Panc1 (cell line): ENCODE results near the gene NECTIN1. TPM values are rescaled to one million over a fixed set of nuclear protein-coding genes. Genes with fewer than 3 reads are reported as not detected.

ENCODE experiments used
- ATAC-seq: fragments of 200-7000 bp; cut with Tn5 transposase; 2 replicates; pipeline ENCODE4 v1.9.1; 2020; ENCODE audit warnings: mild to moderate bottlenecking, moderate library complexity
- BruUV-seq: library from RNA; stranded (reverse); fragments of 400-500 nt; replicated peaks from 2 replicates; lab custom pipeline; 2021; lab: Mats Ljungman, UMichigan
- CTCF ChIA-PET: fragments of 300-600 bp; sonication (Branson Sonifier 250); formaldehyde crosslinking; loops from one replicate; lab custom pipeline; 2022; ENCODE audit warnings: antibody characterized with exemption; lab: Charles Lee
- POLR2A ChIA-PET: fragments of 300-600 bp; sonication (Branson Sonifier 250); formaldehyde crosslinking; loops from one replicate; lab custom pipeline; 2022; ENCODE audit warnings: antibody characterized with exemption; lab: Charles Lee
- DNase-seq: peaks from one replicate; pipeline ENCODE4 v3.0.0-alpha.2; 2010; ENCODE audit warnings: low read depth, low spot score
- H3K27ac ChIP-seq: 2 replicates; pipeline ENCODE4 v1.5.1; 2011; ENCODE audit warnings: mild to moderate bottlenecking, low read length, inconsistent platforms
- H3K27me3 ChIP-seq: fragments of 200-500 bp; sonication (Bioruptor generic); 2 replicates; pipeline ENCODE4 v1.6.0; 2014; ENCODE audit warnings: low read length, inconsistent platforms; ENCODE audit not compliant: control insufficient read depth, insufficient read depth
- H3K36me3 ChIP-seq: fragments of 200-500 bp; sonication (Bioruptor generic); 2 replicates; pipeline ENCODE4 v1.5.1; 2014; ENCODE audit warnings: inconsistent platforms, mild to moderate bottlenecking, low read length, moderate library complexity; ENCODE audit not compliant: control insufficient read depth, insufficient read depth
- H3K4me1 ChIP-seq: 2 replicates; pipeline ENCODE4 v1.5.1; 2011; ENCODE audit warnings: inconsistent platforms, mild to moderate bottlenecking, low read length, moderate library complexity; ENCODE audit not compliant: control insufficient read depth, insufficient read depth
- H3K4me3 ChIP-seq, 2 experiments: 2 replicates each; pipeline ENCODE4 v1.5.1; 2011 to 2012; ENCODE audit warnings: low read depth in 2 of 2, low read length in 2 of 2, mild to moderate bottlenecking in 2 of 2, inconsistent platforms in 1 of 2, moderate library complexity in 1 of 2
- H3K9me3 ChIP-seq: fragments of 200-500 bp; sonication (Bioruptor generic); 2 replicates; pipeline ENCODE4 v1.5.1; 2014; ENCODE audit warnings: low read depth, mild to moderate bottlenecking, inconsistent platforms, low read length, moderate library complexity; ENCODE audit not compliant: control insufficient read depth, insufficient read depth
- CTCF ChIP-seq: fragments of 450-650 bp; IDR thresholded peaks from 2 replicates; pipeline ENCODE4 v1.5.1; 2017; ENCODE audit warnings: mild to moderate bottlenecking
- POLR2AphosphoS5 ChIP-seq: IDR thresholded peaks from 2 replicates; pipeline ENCODE4 v1.6.1; 2012; ENCODE audit warnings: mild to moderate bottlenecking, low read depth, low read length, moderate library complexity
- SIN3A ChIP-seq: IDR thresholded peaks from 2 replicates; pipeline ENCODE4 v1.6.1; 2012; ENCODE audit warnings: low read depth, mild to moderate bottlenecking, low read length, moderate library complexity, borderline replicate concordance; ENCODE audit not compliant: insufficient read depth
- TCF7L2 ChIP-seq: IDR thresholded peaks from 2 replicates; pipeline ENCODE4 v1.6.1; 2011; ENCODE audit warnings: mild to moderate bottlenecking, low read depth, low read length, inconsistent platforms
- in situ Hi-C: cut with HindIII; loops from 2 replicates; pipeline ENCODE4 v1.10.0; 2016; ENCODE audit warnings: low sequenced_read_pairs, low pct_unique_long_range_greater_than_20kb
- intact Hi-C: fragments of 100-400 bp; cut with micrococcal nuclease; formaldehyde crosslinking; loops from one replicate; pipeline ENCODE4 v1.10.0; 2022; ENCODE audit not compliant: unreplicated experiment
- total RNA-seq: library from RNA; stranded (reverse); gene quantifications from one replicate; pipeline ENCODE4 v1.2.1, GENCODE V29; 2021; ENCODE audit not compliant: unreplicated experiment
- TF ChIP-seq, protein P1 (sequence below), 2 experiments: IDR thresholded peaks; 2 replicates each; pipeline ENCODE4 v1.6.1; 2011 to 2012; ENCODE audit warnings: low read depth in 2 of 2, control low read depth in 1 of 2, low read length in 1 of 2, mild to moderate bottlenecking in 1 of 2, moderate library complexity in 1 of 2; ENCODE audit not compliant: insufficient read depth in 1 of 2

The NECTIN1 gene
- total RNA-seq, 1 experiment from 2014 or later: 14.6 TPM

DNA sequence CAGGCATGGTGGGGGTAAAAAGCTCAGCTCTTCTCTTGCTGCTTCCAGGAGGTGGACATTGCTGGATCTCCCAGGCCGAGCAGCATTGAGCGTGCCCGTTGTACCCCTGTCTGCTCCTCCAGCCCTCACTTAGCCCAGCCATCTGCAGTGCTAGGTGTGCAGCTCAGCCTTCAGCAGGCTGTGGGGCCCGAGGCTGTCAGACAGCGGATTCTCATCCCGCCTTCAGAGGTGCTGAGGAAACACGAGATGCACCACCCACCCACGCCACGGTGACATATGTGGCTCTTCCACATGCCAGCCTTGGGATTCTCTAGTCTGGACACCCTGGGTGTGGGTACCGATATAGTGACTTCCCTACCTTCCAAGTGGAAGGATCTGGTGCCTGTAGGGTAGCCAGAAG lies 48.9 kb upstream of the NECTIN1 start:
- BruUV-seq: no TSS peak
- TF ChIP-seq TCF7L2: no peak
- Histone ChIP-seq H3K27ac (no peak overlapping the region), H3K9me3 (no peaks in the 10 kb centered on the region), H3K36me3 (no peaks in the 10 kb centered on the region), H3K4me3 (no peak overlapping the region), H3K27me3 (peaks cover 11% of the 10 kb centered on the region; the same call in 1 of the 2 replicates), H3K4me1 (no peaks in the 10 kb centered on the region)
- DNase-seq (no peak), ATAC-seq (no peak)
- ChIA-PET POLR2A (no interaction called here), CTCF (no interaction called here)
- in situ Hi-C loops: no loop called here
- intact Hi-C loops: no loop called here

DNA sequence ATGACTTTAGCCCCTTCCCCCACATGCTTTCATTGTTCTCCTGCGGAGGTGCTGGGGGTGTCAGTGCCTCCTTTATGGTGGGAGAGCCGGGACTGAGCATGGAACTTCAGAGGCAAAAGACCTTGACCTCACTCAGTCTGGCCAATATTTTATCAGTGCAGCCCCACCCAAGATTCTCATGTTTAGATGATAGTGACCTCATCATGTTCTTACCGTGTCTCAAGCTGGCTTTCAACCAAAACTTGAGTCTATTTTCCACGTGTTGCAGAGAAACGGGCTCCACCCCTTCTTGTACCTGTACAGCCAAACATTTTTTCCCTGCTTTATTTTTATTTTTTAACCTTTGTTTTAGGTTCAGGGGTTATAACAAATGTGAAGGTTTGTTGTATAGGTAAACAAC lies 47.7 kb upstream of the NECTIN1 start:
- H3K27ac ChIP-seq: no peak overlapping the region
- TF ChIP-seq CTCF: no peak
- TF ChIP-seq TCF7L2: no peak
- no peak for TF ChIP-seq SIN3A
- in situ Hi-C loops: no loop called here
- no TSS peak for BruUV-seq
- ATAC-seq (no peak), DNase-seq (no peak)
- ChIA-PET CTCF (interaction anchor here (0.6 kb wide), 1 partner anchor 44 kb away, joined by 3 read pairs; no protein-coding TSS in a partner anchor), POLR2A (no interaction called here)
- H3K36me3 ChIP-seq: no peaks in the 10 kb centered on the region
- intact Hi-C loops: no loop called here
- no peaks in the 10 kb centered on the region for H3K4me1 ChIP-seq
- no peaks in the 10 kb centered on the region for H3K9me3 ChIP-seq
- H3K4me3 ChIP-seq: no peak overlapping the region
- H3K27me3 ChIP-seq: peaks cover 11% of the 10 kb centered on the region; the same call in 1 of the 2 replicates

DNA sequence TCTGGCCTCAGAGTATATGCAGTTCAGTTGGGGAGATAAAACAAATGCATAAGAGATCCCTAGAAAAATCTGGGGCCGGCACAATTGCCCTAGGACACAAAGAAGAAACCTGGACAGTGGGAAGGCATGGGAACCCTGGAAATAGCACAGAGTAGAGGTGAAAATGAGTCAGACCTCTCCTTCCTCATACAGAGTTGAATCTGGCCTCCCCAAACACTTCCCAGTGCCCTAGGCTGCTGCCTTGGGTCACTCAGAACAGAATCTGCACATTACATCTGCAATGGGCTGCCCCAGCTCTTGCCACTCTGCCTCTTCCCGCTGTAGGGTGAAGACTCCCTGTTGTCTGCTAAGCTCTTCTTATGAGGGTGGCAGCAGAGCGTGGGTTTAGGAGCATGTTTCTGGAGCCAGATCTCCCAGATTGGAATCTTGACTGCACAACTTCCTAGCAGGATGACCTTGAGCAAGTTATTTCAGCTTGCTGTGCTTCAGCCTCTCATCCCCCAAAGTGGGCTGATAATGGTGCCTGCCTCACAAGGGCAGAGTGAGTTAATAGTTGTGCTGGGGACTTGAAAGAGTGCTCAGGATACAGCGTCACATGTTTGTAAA lies 47.1 kb upstream of the NECTIN1 start:
- DNase-seq: no peak
- ATAC-seq: no peak
- Histone ChIP-seq H3K4me3 (no peak overlapping the region), H3K9me3 (no peaks in the 10 kb centered on the region), H3K27me3 (peaks cover 11% of the 10 kb centered on the region; the same call in 1 of the 2 replicates), H3K4me1 (no peaks in the 10 kb centered on the region), H3K27ac (no peak overlapping the region), H3K36me3 (no peaks in the 10 kb centered on the region)
- intact Hi-C loops: no loop called here
- TF ChIP-seq POLR2AphosphoS5 (no peak), CTCF (no peak), TCF7L2 (no peak), SIN3A (no peak)
- TF ChIP-seq, protein P1, sequence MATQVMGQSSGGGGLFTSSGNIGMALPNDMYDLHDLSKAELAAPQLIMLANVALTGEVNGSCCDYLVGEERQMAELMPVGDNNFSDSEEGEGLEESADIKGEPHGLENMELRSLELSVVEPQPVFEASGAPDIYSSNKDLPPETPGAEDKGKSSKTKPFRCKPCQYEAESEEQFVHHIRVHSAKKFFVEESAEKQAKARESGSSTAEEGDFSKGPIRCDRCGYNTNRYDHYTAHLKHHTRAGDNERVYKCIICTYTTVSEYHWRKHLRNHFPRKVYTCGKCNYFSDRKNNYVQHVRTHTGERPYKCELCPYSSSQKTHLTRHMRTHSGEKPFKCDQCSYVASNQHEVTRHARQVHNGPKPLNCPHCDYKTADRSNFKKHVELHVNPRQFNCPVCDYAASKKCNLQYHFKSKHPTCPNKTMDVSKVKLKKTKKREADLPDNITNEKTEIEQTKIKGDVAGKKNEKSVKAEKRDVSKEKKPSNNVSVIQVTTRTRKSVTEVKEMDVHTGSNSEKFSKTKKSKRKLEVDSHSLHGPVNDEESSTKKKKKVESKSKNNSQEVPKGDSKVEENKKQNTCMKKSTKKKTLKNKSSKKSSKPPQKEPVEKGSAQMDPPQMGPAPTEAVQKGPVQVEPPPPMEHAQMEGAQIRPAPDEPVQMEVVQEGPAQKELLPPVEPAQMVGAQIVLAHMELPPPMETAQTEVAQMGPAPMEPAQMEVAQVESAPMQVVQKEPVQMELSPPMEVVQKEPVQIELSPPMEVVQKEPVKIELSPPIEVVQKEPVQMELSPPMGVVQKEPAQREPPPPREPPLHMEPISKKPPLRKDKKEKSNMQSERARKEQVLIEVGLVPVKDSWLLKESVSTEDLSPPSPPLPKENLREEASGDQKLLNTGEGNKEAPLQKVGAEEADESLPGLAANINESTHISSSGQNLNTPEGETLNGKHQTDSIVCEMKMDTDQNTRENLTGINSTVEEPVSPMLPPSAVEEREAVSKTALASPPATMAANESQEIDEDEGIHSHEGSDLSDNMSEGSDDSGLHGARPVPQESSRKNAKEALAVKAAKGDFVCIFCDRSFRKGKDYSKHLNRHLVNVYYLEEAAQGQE (IDR thresholded peaks at IDR 0.05; ENCODE audit: insufficient read depth in 1 of 2, low read depth in 2 of 2, low read length in 1 of 2): no peak
- no TSS peak for BruUV-seq
- POLR2A ChIA-PET: no interaction called here
- CTCF ChIA-PET: no interaction called here
- in situ Hi-C loops: no loop called here
